Right atrium auricular region (tissue), 2 donors: ENCODE data around the gene BDKRB1. TPM values are rescaled to one million over a fixed set of nuclear protein-coding genes. Genes with fewer than 3 reads are reported as not detected.

ENCODE experiments used
- DNase-seq: peaks from one replicate; pipeline ENCODE4 v3.0.0-alpha.2; 2019; ENCODE audit warnings: low spot score
- H3K27ac ChIP-seq, 2 donors: fragments of 200-600 bp; sonication (generic); 1 replicate in 1 of 2; 2 replicates in 1 of 2; pipeline ENCODE4 v1.5.1; 2016 to 2019
- H3K27me3 ChIP-seq, 2 donors: fragments of 200-600 bp; sonication (generic); one replicate each; pipeline versions ENCODE4 v1.5.1 to v1.6.0; 2017 to 2019
- H3K36me3 ChIP-seq: fragments of 200-600 bp; sonication (generic); one replicate; pipeline ENCODE4 v1.5.1; 2016
- H3K4me1 ChIP-seq, 2 donors: fragments of 200-600 bp; sonication (generic); one replicate each; pipeline versions ENCODE4 v1.5.1 to v1.6.0; 2017 to 2019
- H3K4me3 ChIP-seq, 2 donors: fragments of 200-600 bp; sonication (generic); 1 replicate in 1 of 2; 2 replicates in 1 of 2; pipeline ENCODE4 v1.5.1; 2017 to 2019; ENCODE audit warnings: mild to moderate bottlenecking in 1 of 2, moderate library complexity in 1 of 2
- H3K9me3 ChIP-seq, 2 donors: fragments of 200-600 bp; sonication (generic); one replicate each; pipeline ENCODE4 v1.5.1; 2019
- CTCF ChIP-seq, 2 donors: fragments of 200-600 bp; sonication (generic); IDR thresholded peaks; one replicate each; pipeline ENCODE4 v1.5.1; 2019; ENCODE audit warnings: antibody characterized with exemption in 2 of 2
- total RNA-seq, 2 donors: library from RNA; depleted of rRNA; stranded (reverse); fragments of >200 nt; gene quantifications; one replicate each; pipeline ENCODE4 v1.1.0, GENCODE V29; 2016

BDKRB1 gene
- total RNA-seq, 2 donors from 2014 or later, result 0.39 to 20.0 TPM

DNA sequence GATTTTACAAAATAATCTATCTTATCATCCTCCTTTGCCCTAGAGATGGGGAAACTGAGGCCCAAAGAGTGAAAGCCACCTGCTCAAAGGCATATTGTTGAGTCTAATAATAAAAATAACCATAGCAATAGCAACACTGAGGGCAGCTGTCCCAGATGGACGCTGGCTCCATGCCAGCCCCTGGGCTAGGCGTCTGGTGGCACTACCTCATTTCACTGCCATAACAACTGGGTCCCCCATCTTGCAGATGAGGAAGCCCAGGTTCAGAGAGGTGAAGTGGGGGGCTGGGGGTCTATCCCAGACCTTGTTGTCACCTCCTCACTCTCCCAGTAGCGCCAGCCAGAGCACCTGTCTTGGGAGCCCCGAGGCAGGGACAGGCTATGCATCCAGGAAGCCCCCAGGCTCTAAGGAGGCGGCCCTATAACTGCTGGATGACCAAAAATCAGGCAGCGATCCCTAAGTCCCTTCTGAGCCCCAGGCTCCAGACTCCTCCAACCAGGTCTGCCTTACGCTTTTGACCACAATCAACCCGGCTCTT, 38.6 kb upstream of the BDKRB1 start:
- Histone ChIP-seq H3K9me3 (peaks cover 0 to 4% of the 10 kb centered on the region in 2 donors), H3K27me3 (no peaks in the 10 kb centered on the region), H3K36me3 (no peaks in the 10 kb centered on the region), H3K4me1 (no peaks in the 10 kb centered on the region), H3K4me3 (no peak overlapping the region), H3K27ac (no peak overlapping the region)
- TF ChIP-seq CTCF (IDR thresholded peaks at IDR 0.05), result no peak
- DNase-seq, result no peak

- H3K36me3 ChIP-seq, result no peaks in the 10 kb centered on the region
- no peaks in the 10 kb centered on the region for H3K9me3 ChIP-seq
- no peaks in the 10 kb centered on the region for H3K27me3 ChIP-seq
- H3K4me3 ChIP-seq, result no peak overlapping the region
- no peak for TF ChIP-seq CTCF (IDR thresholded peaks at IDR 0.05)
- no peak for DNase-seq
- H3K27ac ChIP-seq, result no peak overlapping the region
- H3K4me1 ChIP-seq, result peaks cover 0 to 3% of the 10 kb centered on the region in 2 donors
These were observed 34.8 kb upstream of the BDKRB1 start for GRCh38 chr14:96221109-96221650.

DNA sequence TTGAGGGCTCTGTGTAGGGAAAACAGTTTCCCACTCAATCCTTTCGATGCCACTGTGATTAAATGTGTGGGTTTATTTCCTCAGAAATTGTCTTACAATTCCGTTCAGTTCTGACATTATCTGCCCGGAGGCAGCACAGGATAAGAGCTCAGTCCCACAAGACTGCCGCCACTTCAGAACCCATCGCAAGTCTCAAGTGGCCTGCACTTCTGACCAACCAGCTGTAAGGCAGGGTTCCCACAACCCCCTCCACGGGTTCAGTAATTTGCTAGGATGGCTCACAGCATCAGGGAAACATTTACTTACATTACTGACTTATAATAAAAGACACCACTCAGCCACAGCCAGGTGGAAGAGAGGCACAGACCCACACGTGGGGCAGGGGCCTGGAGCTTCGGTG, 34.2 kb upstream of the BDKRB1 start:
- H3K4me3 ChIP-seq, result no peak overlapping the region
- DNase-seq, result no peak
- no peaks in the 10 kb centered on the region for H3K9me3 ChIP-seq
- H3K27ac ChIP-seq, result no peak overlapping the region
- no peak for TF ChIP-seq CTCF (IDR thresholded peaks at IDR 0.05)
- H3K27me3 ChIP-seq, result no peaks in the 10 kb centered on the region
- no peaks in the 10 kb centered on the region for H3K36me3 ChIP-seq
- peaks cover 0 to 3% of the 10 kb centered on the region in 2 donors for H3K4me1 ChIP-seq

DNA sequence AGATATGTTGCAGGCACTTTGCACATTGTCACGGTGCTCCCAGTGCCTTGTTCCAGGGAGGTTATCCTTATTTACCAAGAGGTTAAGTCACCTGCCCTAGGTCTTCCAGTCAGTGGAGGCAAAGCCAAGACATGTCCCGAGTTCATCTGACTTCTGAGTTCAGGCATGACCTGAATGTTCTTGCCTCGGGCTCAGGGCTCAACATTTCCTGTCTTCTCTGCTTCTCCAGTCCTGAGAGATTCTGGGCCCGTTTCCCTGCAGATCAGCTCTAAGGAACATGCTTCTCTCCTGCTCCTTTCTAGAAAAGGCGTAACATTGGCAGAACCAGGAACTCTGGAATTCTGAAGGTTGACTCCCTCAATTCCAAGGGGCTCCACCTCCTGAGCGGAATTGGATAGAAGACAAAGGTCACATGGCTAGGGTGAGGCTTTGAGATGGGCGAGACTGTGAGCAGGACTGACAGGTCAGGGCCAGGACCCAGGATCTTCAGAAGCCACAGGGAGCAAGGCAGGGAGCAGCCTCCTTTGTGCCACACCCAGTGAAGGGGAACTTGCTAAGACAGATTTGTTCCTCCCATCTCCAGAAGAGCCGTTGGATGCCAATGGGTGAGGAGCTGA, 31.4 kb upstream of the BDKRB1 start:
- Histone ChIP-seq H3K27me3 (no peaks in the 10 kb centered on the region), H3K36me3 (no peaks in the 10 kb centered on the region), H3K4me3 (no peak overlapping the region), H3K27ac (no peak overlapping the region), H3K4me1 (peaks cover 0 to 3% of the 10 kb centered on the region in 2 donors), H3K9me3 (peaks cover 0 to 11% of the 10 kb centered on the region in 2 donors)
- no peak for DNase-seq
- no peak for TF ChIP-seq CTCF (IDR thresholded peaks at IDR 0.05)

DNA sequence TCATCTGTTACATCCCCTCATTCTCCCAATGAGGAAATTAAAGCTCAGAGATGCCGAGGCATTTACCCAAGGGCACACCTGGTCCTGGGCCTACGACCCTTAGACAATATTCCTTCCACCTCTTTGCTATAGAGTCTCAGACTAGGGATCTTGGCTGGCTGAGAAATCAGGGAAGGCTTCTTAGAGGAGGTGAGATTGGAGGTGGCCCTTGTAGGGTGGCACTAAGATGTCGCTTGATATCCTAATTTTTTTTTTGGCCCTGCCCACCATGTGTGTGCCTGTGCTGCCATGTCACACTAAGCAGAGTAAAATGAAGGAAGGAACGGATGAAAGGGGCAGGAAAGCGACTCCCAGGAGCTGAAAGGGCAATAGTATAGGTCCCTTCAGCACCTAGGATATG, 30.8 kb upstream of the BDKRB1 start:
- Histone ChIP-seq H3K36me3 (no peaks in the 10 kb centered on the region), H3K9me3 (peaks cover 0 to 11% of the 10 kb centered on the region in 2 donors), H3K27me3 (no peaks in the 10 kb centered on the region), H3K4me1 (peaks cover 0 to 3% of the 10 kb centered on the region in 2 donors), H3K4me3 (no peak overlapping the region), H3K27ac (no peak overlapping the region)
- no peak for DNase-seq
- TF ChIP-seq CTCF (IDR thresholded peaks at IDR 0.05), result no peak
